ENCODE measurements around the gene DKC1.

Gene DKC1

GRCh38 chrX:154737136-154737535, 25.5 kb upstream of the DKC1 start:
- DNase-seq, result no peak
- Histone ChIP-seq H3K4me3 (ENCODE audit: low read depth, low read length) (no peak overlapping the region), H3K36me3 (no peaks in the 10 kb centered on the region), H3K27ac (no peak overlapping the region), H3K27me3 (ENCODE audit: insufficient read depth, low read depth, severe bottlenecking) (no peaks in the 10 kb centered on the region), H3K9me3 (ENCODE audit: severe bottlenecking) (no peaks in the 10 kb centered on the region)
- no peak for TF ChIP-seq CTCF (IDR thresholded peaks at IDR 0.05; ENCODE audit: low read depth, low read length)

GRCh38 chrX:154738011-154738738, 24.5 kb upstream of the DKC1 start:
- DNase-seq, result no peak
- no peak for TF ChIP-seq CTCF (IDR thresholded peaks at IDR 0.05; ENCODE audit: low read depth, low read length)
- no peak overlapping the region for H3K4me3 ChIP-seq (ENCODE audit: low read depth, low read length)
- no peaks in the 10 kb centered on the region for H3K9me3 ChIP-seq (ENCODE audit: severe bottlenecking)
- H3K27ac ChIP-seq, result no peak overlapping the region
- H3K36me3 ChIP-seq, result no peaks in the 10 kb centered on the region
- no peaks in the 10 kb centered on the region for H3K27me3 ChIP-seq (ENCODE audit: insufficient read depth, low read depth, severe bottlenecking)

GRCh38 chrX:154739952-154740465, 22.7 kb upstream of the DKC1 start:
- H3K9me3 ChIP-seq (ENCODE audit: severe bottlenecking), result no peaks in the 10 kb centered on the region
- H3K36me3 ChIP-seq, result no peaks in the 10 kb centered on the region
- H3K27ac ChIP-seq, result no peak overlapping the region
- TF ChIP-seq CTCF (IDR thresholded peaks at IDR 0.05; ENCODE audit: low read depth, low read length), result no peak
- H3K27me3 ChIP-seq (ENCODE audit: insufficient read depth, low read depth, severe bottlenecking), result no peaks in the 10 kb centered on the region
- DNase-seq, result no peak
- no peak overlapping the region for H3K4me3 ChIP-seq (ENCODE audit: low read depth, low read length)

- H3K36me3 ChIP-seq, result no peaks in the 10 kb centered on the region
- H3K4me3 ChIP-seq (ENCODE audit: low read depth, low read length), result no peak overlapping the region
- no peaks in the 10 kb centered on the region for H3K27me3 ChIP-seq (ENCODE audit: insufficient read depth, low read depth, severe bottlenecking)
- TF ChIP-seq CTCF (IDR thresholded peaks at IDR 0.05; ENCODE audit: low read depth, low read length), result no peak
- DNase-seq, result no peak
- H3K9me3 ChIP-seq (ENCODE audit: severe bottlenecking), result peaks cover 4% of the 10 kb centered on the region
- H3K27ac ChIP-seq, result no peak overlapping the region
These were observed 20.1 kb upstream of the DKC1 start for GRCh38 chrX:154742613-154743012.

GRCh38 chrX:154748712-154749339, 13.8 kb upstream of the DKC1 start:
- DNase-seq, result peak; percentile 49
- H3K27ac ChIP-seq, result no peak overlapping the region
- no peaks in the 10 kb centered on the region for H3K36me3 ChIP-seq
- H3K4me3 ChIP-seq (ENCODE audit: low read depth, low read length), result no peak overlapping the region
- H3K27me3 ChIP-seq (ENCODE audit: insufficient read depth, low read depth, severe bottlenecking), result peaks cover 16% of the 10 kb centered on the region
- TF ChIP-seq CTCF (IDR thresholded peaks at IDR 0.05; ENCODE audit: low read depth, low read length), result peak; percentile 74
- H3K9me3 ChIP-seq (ENCODE audit: severe bottlenecking), result peaks cover 4% of the 10 kb centered on the region

All from WERI-Rb-1 (cell line).